B cell (primary cell): Measurements from ENCODE around the gene PHYHIPL. TPM values are rescaled to one million over a fixed set of nuclear protein-coding genes. Genes with fewer than 3 reads are reported as not detected.

ENCODE experiments used
- ATAC-seq: fragments of 200-7000 bp; cut with Tn5 transposase; one replicate; pipeline ENCODE4 v1.10.0; 2021; ENCODE audit warnings: low read depth, mild to moderate bottlenecking, moderate number of reproducible peaks, moderate library complexity
- CTCF ChIA-PET: fragments of 350-600 bp; sonication (Branson Sonifier 250); formaldehyde crosslinking; loops from one replicate; lab custom pipeline; 2021; ENCODE audit warnings: antibody characterized with exemption, inconsistent platforms; lab: Charles Lee
- POLR2A ChIA-PET: fragments of 350-600 bp; sonication (Branson Sonifier 250); formaldehyde crosslinking; loops from one replicate; lab custom pipeline; 2021; ENCODE audit warnings: antibody characterized with exemption; lab: Charles Lee
- DNase-seq: peaks from one replicate; pipeline ENCODE4 v3.0.0; 2013
- H2AFZ ChIP-seq: 2 replicates; pipeline ENCODE4 v1.6.1; 2012; ENCODE audit warnings: mild to moderate bottlenecking, low read depth, low read length; ENCODE audit not compliant: insufficient read depth, poor library complexity, severe bottlenecking
- H3K27ac ChIP-seq, 2 donors: 1 replicate in 1 of 2; 2 replicates in 1 of 2; pipeline ENCODE4 v1.5.1; 2012 to 2013; ENCODE audit warnings: low read length in 2 of 2, mild to moderate bottlenecking in 2 of 2, moderate library complexity in 1 of 2
- H3K27me3 ChIP-seq, 4 experiments: fragments of 200-600 bp in 1 of 4; sonication (generic) in 1 of 4; replicated peaks in 1 of 4; 1 replicate in 2 of 4; 2 replicates in 2 of 4; pipeline versions ENCODE4 v1.6.1 to v1.7.0; 2013 to 2016; ENCODE audit warnings: low read length in 3 of 4, mild to moderate bottlenecking in 2 of 4, mixed read lengths in 1 of 4, moderate library complexity in 1 of 4; ENCODE audit not compliant: insufficient read depth in 4 of 4, control insufficient read depth in 3 of 4; ENCODE audit errors: control extremely low read depth in 1 of 4
- H3K36me3 ChIP-seq, 2 experiments: replicated peaks in 1 of 2; 1 replicate in 1 of 2; 2 replicates in 1 of 2; pipeline versions ENCODE4 v1.6.1 to v1.7.1; 2013; ENCODE audit warnings: low read length in 1 of 2; ENCODE audit not compliant: insufficient read depth in 2 of 2, control insufficient read depth in 1 of 2; ENCODE audit errors: control extremely low read depth in 1 of 2, extremely low read depth in 1 of 2
- H3K4me1 ChIP-seq, 2 donors: fragments of 200-600 bp in 1 of 2; sonication (generic) in 1 of 2; 1 replicate in 1 of 2; 2 replicates in 1 of 2; pipeline versions ENCODE4 v1.5.1 to v1.6.1; 2013 to 2017; ENCODE audit warnings: low read length in 2 of 2; ENCODE audit not compliant: control insufficient read depth in 2 of 2, insufficient read depth in 2 of 2
- H3K4me2 ChIP-seq: replicated peaks from 2 replicates; pipeline ENCODE3; 2012; ENCODE audit warnings: mild to moderate bottlenecking, low read depth, low read length; ENCODE audit not compliant: poor library complexity, severe bottlenecking
- H3K4me3 ChIP-seq, 5 experiments: fragments of 200-600 bp in 1 of 5; sonication (generic) in 1 of 5; 1 replicate in 3 of 5; 2 replicates in 2 of 5; pipeline versions ENCODE4 v1.5.1 to v1.7.0; 2011 to 2016; ENCODE audit warnings: low read length in 4 of 5, mild to moderate bottlenecking in 4 of 5, low read depth in 2 of 5, control low read depth in 1 of 5, moderate library complexity in 1 of 5; ENCODE audit not compliant: insufficient read depth in 1 of 5; ENCODE audit errors: control extremely low read depth in 1 of 5, extremely low read depth in 1 of 5
- H3K79me2 ChIP-seq: fragments of 200-600 bp; sonication (generic); one replicate; pipeline ENCODE4 v1.6.0; 2016; ENCODE audit warnings: low read length; ENCODE audit not compliant: control insufficient read depth, insufficient read depth
- H3K9ac ChIP-seq: fragments of 200-600 bp; sonication (generic); 2 replicates; pipeline ENCODE4 v1.6.1; 2017; ENCODE audit warnings: mild to moderate bottlenecking, low read length, moderate library complexity
- H3K9me3 ChIP-seq, 3 donors: one replicate each; pipeline versions ENCODE4 v1.6.1 to v1.7.1; 2013; ENCODE audit warnings: low read length in 2 of 3; ENCODE audit not compliant: control insufficient read depth in 2 of 3, insufficient read depth in 1 of 3; ENCODE audit errors: control extremely low read depth in 1 of 3
- H4K20me1 ChIP-seq: 2 replicates; pipeline ENCODE4 v1.6.0; 2012; ENCODE audit warnings: mild to moderate bottlenecking, low read length; ENCODE audit not compliant: insufficient read depth, control insufficient read depth, poor library complexity, severe bottlenecking
- H3K27ac Mint-ChIP-seq: one replicate; pipeline ENCODE4 v1.8.0; 2021; ENCODE audit warnings: mixed read lengths
- H3K27me3 Mint-ChIP-seq: one replicate; pipeline ENCODE4 v1.8.0; 2021; ENCODE audit warnings: mixed read lengths
- H3K4me1 Mint-ChIP-seq: one replicate; pipeline ENCODE4 v1.8.0; 2021; ENCODE audit warnings: mixed read lengths
- H3K4me3 Mint-ChIP-seq: one replicate; pipeline ENCODE4 v1.8.0; 2021; ENCODE audit warnings: mixed read lengths
- H3K9me3 Mint-ChIP-seq: one replicate; pipeline ENCODE4 v1.8.0; 2022; ENCODE audit warnings: mixed read lengths; ENCODE audit not compliant: insufficient read depth
- EZH2 ChIP-seq: IDR thresholded peaks from 2 replicates; pipeline ENCODE4 v1.6.1; 2012; ENCODE audit warnings: borderline replicate concordance, low read depth, mild to moderate bottlenecking, moderate library complexity, low read length; ENCODE audit not compliant: insufficient read depth, poor library complexity, severe bottlenecking
- WGBS: methylation state at CpG from one replicate; pipeline ENCODE4 v1.1.5; 2013; ENCODE audit warnings: missing lambda C conversion rate; ENCODE audit not compliant: insufficient coverage; 5-methylcytosine and 5-hydroxymethylcytosine counted together
- intact Hi-C: fragments of 100-400 bp; cut with micrococcal nuclease; formaldehyde crosslinking; loops from one replicate; pipeline ENCODE4 v1.10.0; 2022
- polyA plus RNA-seq: library from polyadenylated mRNA; depleted of rRNA; stranded (reverse); fragments of >200 nt; gene quantifications from 2 replicates; pipeline ENCODE4 v1.2.3, GENCODE V29; 2012
- total RNA-seq, 2 donors: library from RNA; stranded (reverse); fragments of 120-200 nt in 1 of 2; gene quantifications; 1 replicate in 1 of 2; 2 replicates in 1 of 2; pipeline versions ENCODE4 v1.2.3 to v1.2.4, GENCODE V29; 2013 to 2022
- TF ChIP-seq, protein P1 (sequence below): fragments of 200-600 bp; IDR thresholded peaks from one replicate; pipeline ENCODE4 v1.8.0; 2022; ENCODE audit warnings: antibody characterized with exemption, mild to moderate bottlenecking

Gene PHYHIPL
- total and polyA plus RNA-seq, 2 donors (not counting 1 experiment from before 2014, with no cell fraction given) = not detected

DNA sequence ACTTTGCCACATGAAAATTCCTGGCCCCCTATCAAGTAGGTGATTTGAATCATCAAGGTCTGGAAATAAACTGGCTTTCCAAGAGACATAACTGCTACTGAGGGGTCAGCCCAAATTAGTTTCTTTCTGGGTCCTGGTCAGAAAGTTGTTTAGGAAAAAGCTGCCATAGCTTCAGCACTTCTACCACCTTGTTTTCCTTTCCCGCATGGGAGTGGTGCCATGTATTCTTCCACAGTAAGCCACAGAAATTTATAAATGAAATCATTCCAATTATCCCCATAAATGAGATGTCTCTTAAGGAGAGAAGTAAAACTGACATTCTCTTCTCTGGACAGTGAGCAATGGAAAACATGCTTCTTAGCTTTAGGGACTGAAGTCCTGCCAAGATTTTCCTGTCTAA lies 80.8 kb downstream of the PHYHIPL start:
- H3K4me3 ChIP-seq = no peak overlapping the region
- no peak for DNase-seq
- H3K4me2 ChIP-seq = no peak overlapping the region
- no peaks in the 10 kb centered on the region for H3K27me3 ChIP-seq
- H3K36me3 ChIP-seq = no peaks in the 10 kb centered on the region
- ChIA-PET POLR2A (no interaction called here), CTCF (no interaction called here)
- WGBS = no CpG with 5 or more reads among the region's 1 CpG
- no peak for TF ChIP-seq EZH2
- TF ChIP-seq, protein P1, sequence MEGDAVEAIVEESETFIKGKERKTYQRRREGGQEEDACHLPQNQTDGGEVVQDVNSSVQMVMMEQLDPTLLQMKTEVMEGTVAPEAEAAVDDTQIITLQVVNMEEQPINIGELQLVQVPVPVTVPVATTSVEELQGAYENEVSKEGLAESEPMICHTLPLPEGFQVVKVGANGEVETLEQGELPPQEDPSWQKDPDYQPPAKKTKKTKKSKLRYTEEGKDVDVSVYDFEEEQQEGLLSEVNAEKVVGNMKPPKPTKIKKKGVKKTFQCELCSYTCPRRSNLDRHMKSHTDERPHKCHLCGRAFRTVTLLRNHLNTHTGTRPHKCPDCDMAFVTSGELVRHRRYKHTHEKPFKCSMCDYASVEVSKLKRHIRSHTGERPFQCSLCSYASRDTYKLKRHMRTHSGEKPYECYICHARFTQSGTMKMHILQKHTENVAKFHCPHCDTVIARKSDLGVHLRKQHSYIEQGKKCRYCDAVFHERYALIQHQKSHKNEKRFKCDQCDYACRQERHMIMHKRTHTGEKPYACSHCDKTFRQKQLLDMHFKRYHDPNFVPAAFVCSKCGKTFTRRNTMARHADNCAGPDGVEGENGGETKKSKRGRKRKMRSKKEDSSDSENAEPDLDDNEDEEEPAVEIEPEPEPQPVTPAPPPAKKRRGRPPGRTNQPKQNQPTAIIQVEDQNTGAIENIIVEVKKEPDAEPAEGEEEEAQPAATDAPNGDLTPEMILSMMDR = no peak
- H2AFZ ChIP-seq = no peak overlapping the region
- Mint-ChIP-seq H3K4me1 (no peaks in the 10 kb centered on the region), H3K9me3 (no peaks in the 10 kb centered on the region), H3K27me3 (no peaks in the 10 kb centered on the region), H3K4me3 (no peak overlapping the region), H3K27ac (no peak overlapping the region)
- no peak overlapping the region for H3K27ac ChIP-seq
- H3K79me2 ChIP-seq = no peaks in the 10 kb centered on the region
- no peaks in the 10 kb centered on the region for H4K20me1 ChIP-seq
- no peaks in the 10 kb centered on the region for H3K4me1 ChIP-seq
- H3K9ac ChIP-seq = no peak overlapping the region
- no peaks in the 10 kb centered on the region for H3K9me3 ChIP-seq
- intact Hi-C loops = no loop called here
- ATAC-seq = no peak

DNA sequence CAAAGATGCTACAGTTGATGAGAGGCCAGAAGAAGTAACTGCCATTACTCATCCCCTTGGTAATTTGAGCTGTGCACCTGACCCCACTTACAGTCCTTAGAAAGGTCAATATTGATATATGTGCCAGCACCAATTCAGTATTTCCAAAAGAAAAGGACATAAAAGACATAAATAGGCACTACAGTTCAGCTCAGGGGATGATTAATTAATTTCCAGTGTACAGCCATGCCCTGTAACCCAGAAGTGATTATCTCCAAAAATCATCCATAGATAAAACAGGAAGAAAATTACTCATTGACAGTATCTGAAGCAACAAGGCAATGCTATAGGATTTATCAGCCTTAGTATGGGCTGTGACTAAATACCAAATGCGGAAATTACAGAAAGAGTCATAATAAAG lies 82.4 kb downstream of the PHYHIPL start:
- no peak overlapping the region for H3K9ac ChIP-seq
- H3K79me2 ChIP-seq = no peaks in the 10 kb centered on the region
- ChIA-PET CTCF (no interaction called here), POLR2A (no interaction called here)
- no peaks in the 10 kb centered on the region for H3K4me1 ChIP-seq
- H3K4me3 Mint-ChIP-seq = no peak overlapping the region
- no peak overlapping the region for H3K4me3 ChIP-seq
- H3K27ac ChIP-seq = no peak overlapping the region
- no peak for ATAC-seq
- H3K9me3 ChIP-seq = no peaks in the 10 kb centered on the region
- H3K4me1 Mint-ChIP-seq = no peaks in the 10 kb centered on the region
- TF ChIP-seq EZH2 = no peak
- no peaks in the 10 kb centered on the region for H4K20me1 ChIP-seq
- WGBS = no CpG with 5 or more reads among the region's 1 CpG
- H3K27me3 Mint-ChIP-seq = peaks cover 2% of the 10 kb centered on the region
- H2AFZ ChIP-seq = no peak overlapping the region
- H3K36me3 ChIP-seq = no peaks in the 10 kb centered on the region
- no peaks in the 10 kb centered on the region for H3K27me3 ChIP-seq
- H3K27ac Mint-ChIP-seq = no peak overlapping the region
- intact Hi-C loops = no loop called here
- DNase-seq = no peak
- no peaks in the 10 kb centered on the region for H3K9me3 Mint-ChIP-seq
- H3K4me2 ChIP-seq = no peak overlapping the region
